HG03521 (cell line): ENCODE measurements around the gene ACOT13.
"Not testable (repeated sequence)": the region's sequence is repeated elsewhere in the genome, so short reads cannot be mapped to it uniquely, and the experiment has no call there.

Source experiments
- ATAC-seq: cut with Tn5 transposase; IDR thresholded peaks from one replicate; pipeline ENCODE4 v1.9.1; 2021; ENCODE audit warnings: mild to moderate bottlenecking, moderate library complexity; ENCODE audit not compliant: unreplicated experiment

ACOT13 gene

DNA sequence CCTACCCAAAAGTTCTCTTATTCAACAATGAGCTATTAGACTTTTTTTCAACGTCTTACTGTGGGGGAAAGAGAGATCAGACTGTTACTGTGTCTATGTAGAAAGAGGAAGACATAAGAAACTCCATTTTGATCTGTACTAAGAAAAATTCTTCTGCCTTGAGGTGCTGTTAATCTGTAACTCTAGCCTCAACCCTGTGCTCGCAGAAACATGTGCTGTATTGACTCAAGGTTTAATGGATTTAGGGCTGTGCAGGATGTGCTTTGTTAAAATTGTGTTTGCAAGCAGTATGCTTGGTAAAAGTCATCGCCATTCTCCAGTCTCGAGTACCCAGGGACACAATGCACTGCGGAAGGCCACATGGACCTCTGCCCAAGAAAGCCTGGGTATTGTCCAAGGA, 5.1 kb upstream of the ACOT13 start:
- ATAC-seq = not testable (repeated sequence)

DNA sequence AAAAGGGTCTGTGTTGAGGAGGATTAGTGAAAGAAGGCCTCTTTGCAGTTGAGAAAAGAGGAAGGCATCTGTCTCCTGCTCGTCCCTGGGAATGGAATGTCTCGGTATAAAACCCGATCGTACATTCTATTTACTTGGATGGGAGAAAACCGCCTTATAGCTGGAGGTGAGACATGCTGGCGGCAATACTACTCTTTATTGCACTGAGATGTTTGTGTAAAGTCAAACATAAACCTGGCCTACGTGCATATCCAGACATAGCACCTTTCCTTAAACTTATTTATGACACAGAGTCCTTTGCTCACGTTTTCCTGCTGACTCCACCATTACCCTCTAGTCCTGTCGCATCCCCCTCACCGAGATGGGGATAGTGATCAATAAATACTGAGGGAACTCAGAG, 4.6 kb upstream of the ACOT13 start:
- no peak for ATAC-seq

DNA sequence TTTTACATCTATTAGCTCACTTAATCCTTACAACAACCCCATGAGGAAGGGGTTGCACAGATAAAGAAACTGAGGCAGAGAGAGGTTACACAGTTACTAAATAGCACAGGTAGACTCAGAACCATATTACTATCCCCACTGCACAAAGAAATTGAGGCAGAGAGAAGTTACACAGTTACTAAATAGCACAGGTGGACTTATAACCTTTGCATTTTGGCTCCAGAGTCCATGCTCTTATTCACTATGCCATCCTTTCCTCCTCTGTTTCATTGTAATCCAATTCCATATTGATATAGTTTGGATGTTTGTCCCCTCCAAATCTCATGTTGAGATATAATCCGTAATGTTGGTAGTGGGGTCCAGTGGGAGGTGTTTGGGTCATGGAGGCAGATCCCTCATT, 3.7 kb upstream of the ACOT13 start:
- no peak for ATAC-seq

DNA sequence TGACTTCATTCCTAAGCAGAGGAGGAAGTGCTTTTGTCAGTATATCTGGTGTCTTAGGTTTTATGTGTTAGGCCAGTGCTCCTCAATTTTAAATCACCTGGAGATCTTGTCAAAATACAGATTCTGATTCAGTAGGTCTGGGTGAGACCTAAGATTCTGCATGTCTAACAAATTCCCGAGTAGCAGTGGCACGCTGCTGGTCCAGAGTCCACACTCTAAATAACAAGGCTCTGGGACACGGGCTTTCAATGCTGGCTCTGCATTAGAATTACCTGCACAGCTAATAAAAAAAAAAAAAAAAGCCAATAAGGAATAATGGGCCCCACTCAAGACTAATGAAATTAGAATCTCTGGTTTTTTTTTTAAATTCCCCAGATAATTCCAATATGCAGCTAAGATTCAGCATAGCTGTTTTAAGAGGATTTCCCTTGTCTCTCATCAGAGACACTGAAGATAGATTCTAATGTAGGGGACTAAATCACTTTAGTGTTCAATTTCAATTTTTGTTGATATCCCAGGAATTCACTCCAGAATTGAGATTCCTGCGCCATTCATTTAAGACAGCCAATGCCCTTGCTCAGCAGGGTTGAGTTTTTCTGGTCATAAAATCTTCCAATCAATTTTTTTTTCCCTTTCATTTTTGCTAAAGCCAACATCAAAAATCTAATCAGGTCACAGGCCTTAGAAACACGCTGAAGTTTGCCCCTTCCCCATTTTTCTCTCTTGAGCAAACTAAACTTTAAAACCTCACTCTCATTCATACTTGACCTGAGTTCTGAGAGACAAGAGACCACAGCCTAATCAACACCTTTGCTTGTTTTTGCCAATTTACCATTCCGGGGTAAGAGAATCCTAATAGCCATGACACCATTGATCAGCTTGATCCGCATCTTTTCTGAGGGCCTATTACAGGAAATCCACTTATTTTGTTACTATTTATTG, 2.6 kb upstream of the ACOT13 start:
- ATAC-seq = no peak

DNA sequence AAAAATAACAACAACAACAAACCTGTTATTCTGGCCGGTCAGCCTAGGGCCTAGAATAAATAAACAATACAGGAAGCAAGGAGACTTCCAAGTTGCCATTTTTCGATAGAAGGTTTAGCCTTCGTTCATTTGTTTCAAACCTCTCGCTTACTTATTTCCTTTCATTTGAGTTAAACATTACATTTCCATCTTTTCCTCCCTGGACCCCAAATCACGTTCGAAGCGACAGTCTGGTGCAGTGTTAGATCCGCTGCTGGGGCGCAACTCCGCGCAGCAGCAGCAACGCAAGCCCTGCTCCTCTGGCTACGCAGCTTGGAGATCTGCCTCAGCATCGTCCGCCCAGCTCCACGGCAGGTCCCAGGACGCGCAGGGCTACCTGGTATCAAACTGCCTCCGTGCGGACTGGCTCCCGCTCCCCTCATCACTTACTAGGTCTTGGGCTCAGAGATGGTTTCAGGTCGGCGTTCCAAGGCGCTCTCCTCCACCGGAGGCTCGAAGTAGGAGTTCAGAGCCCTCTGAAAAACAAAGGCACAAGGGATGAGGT, 708 bp upstream of the ACOT13 start:
- peak; percentile 34 for ATAC-seq

DNA sequence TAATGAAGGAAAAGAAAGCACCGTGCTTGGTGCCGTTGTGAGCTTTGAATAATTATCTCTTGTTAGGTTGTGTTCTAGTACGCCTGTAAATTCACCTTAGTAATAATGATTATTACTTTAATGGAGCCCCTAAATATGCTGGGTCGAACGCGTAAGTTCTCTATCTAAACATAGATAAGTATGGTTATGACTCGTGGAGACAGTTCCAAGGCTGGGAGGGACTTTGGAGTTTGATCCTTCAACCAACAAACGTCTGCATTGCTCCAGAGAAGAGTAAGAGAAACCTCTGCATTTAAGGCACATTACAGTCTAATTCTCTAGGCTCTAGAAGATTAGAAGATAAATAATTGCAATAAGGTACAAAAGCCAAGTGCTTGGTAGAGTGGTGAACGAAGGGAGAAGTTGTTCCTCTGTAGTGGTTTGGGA, 514 bp downstream of the ACOT13 start:
- ATAC-seq = no peak

DNA sequence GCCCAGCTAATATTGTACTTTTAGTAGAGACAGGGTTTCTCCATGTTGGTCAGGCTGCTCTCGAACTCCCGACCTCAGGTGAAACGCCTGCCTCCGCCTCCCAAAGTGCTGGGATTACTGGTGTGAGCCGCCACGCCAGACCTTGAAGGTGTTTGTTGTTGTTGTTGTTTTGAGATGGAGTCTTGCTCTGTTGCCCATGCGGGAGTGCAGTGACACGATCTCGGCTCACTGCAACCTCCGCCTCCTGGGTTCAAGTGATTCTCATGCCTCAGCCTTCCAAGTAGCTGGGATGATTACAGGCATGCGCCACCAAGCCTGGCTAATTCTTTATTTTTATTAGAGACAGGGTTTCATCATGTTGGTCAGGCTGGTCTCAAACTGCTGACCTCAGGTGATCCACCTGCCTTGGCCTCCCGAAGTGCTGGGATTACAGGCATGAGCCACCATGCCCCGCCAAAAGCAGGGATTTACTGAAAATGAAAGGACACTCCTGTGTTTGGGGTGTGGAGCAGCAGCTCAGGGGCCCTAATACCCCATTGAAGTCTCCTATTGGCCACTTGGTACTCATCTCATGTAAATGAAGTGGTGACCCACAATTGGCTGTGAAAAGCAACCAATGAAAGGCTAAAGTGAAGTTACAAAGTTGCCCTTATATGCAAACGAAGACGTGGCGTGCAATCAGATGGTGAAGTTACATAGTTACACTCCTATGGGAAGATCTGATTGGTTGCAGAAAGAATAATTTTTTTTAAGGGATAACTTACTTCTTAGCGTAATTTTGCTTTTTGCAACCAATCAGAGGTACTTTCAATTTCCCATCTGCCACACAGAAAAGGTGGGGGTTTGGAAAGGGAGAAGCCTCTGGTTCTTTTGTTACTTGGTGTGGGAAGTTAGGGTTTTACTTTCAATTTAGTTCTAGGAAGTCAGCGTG, 1.5 kb downstream of the ACOT13 start:
- ATAC-seq = not testable (repeated sequence)

DNA sequence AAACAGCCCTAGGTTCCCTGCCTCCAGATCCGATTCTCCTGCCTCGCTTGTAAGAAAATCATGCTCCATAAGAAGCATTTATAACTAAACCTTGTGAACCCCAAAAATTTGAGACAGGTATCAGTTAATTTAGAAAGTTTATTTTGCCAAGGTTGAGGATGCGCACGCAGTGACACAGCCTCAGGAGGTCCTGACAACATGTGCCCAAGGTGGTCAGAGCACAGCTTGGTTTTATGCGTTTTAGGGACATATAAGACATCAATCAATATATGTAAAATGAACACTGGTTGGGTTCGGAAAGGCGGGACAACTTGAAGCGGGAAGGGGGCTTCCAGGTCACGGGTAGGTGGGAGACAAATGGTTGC, 2.1 kb downstream of the ACOT13 start:
- no peak for ATAC-seq

DNA sequence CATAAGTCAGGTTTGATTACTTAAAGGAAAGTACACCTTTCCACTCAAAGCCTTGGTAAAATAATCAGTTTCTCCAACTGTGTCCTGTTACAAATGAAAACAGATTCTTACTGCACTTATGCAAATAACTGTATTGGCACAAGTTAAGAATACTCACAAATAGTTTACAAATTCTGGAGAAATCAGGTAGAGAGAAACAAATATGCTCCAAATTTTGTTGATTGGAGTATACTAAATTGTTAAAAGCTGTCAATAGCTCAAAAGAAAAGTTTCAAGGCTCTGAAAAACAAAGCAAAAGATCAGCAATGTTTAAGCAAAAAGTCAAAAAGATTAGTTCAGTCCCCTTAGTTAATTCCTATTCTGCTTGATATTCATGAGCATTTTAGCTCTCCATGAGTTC, 3.6 kb downstream of the ACOT13 start:
- ATAC-seq = not testable (repeated sequence)

DNA sequence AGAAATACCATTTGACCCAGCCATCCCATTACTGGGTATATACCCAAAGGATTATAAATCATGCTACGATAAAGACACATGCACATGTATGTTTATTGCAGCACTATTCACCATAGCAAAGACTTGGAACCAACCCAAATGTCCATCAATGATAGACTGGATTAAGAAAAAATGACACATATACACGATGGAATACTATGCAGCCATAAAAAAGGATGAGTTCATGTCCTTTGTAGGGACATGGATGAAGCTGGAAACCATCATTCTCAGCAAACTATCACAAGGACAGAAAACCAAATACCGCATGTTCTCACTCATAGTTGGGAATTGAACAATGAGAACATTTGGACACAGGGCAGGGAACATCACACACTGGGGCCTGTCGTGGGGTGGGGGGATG, 4.2 kb downstream of the ACOT13 start:
- ATAC-seq = not testable (repeated sequence)

DNA sequence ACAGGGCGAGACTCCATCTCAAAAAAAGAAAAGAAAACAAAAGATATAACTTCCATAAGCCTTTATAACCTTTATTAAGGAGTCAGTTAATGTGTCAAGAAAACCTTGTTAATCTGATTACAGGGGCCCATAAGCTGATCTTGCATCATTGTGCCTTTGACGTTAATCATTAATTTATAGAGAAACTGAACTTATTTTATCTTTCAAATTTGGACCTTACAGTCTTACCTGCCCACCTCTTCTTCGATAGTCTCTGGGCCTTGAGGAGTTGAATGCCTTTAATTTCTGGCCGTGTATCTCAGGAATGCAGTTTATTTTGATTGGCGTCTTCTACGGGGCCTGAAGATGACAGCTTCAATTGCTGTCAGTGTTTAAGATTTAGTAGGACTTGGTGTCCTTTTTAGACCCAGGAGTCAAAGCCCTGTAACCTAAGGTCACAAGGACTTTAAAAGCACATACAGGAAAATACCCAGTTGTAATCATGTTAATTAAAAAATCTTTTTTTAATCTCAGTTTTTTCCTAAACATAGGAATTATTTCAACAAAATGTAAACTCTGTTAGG, 5.8 kb downstream of the ACOT13 start:
- ATAC-seq = no peak

DNA sequence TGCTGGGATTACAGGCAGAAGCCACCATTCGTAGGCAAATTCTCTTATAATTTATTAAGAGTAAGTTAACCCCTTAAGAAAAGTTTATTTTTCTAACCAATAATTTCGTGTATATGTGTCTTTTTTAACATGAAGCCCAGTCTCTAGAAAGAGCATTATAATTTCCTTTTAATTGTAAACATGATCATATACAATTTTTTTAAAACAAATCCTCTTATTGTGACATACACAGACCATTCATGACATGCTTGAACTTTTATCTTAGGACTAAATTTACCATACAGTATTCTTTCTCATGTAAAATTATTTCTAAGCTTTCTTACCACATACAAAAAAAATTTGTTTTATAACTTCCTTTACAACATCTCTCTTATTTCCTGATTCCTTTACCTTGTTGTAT, 6.7 kb downstream of the ACOT13 start:
- ATAC-seq = no peak

DNA sequence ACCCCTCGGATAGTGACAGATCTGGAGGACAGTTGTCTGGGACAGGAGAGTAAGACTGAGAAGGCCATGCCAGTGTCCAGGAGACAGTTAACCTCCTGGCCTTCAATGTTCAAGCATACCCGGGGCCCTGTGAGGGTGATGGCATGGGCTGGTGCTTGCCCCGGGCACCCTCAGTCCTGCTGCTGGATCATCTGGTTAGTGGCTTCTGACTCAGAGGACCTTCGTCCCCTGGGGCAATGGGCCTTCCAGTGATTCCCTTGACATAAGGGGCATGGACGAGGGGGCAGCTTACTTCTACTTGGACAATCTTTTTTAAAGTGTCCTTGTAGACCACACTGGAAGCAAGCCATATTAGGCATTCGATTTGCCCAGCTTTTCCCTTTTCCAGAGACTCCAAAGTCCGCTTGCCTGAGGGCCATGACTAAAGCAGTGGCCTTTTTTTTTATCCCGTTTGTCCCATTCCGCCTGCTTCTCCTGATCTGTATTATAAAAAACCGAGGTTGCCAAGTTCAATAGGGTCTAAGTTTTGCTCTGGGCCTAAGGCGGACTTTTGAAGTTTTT, 12.0 kb downstream of the ACOT13 start:
- not testable (repeated sequence) for ATAC-seq

DNA sequence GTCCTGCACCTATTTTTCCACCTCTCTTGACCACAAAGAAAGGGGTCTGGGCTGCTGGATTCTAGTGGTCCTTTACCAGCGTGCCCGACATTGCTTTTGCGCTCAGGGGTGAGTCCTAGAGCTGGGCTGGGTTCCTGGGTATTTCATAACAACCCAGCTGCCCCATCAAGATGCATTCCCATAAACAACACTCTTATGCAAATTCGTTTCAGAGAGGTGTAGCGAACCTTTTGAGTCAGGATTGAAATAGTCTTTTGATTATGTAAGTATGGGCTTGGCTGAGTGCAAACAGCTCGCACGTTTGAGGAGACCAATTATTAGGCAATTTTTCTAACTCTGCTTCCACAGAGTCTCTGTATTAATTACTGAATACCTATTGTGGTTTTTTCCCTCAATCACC, 13.7 kb downstream of the ACOT13 start:
- no peak for ATAC-seq

DNA sequence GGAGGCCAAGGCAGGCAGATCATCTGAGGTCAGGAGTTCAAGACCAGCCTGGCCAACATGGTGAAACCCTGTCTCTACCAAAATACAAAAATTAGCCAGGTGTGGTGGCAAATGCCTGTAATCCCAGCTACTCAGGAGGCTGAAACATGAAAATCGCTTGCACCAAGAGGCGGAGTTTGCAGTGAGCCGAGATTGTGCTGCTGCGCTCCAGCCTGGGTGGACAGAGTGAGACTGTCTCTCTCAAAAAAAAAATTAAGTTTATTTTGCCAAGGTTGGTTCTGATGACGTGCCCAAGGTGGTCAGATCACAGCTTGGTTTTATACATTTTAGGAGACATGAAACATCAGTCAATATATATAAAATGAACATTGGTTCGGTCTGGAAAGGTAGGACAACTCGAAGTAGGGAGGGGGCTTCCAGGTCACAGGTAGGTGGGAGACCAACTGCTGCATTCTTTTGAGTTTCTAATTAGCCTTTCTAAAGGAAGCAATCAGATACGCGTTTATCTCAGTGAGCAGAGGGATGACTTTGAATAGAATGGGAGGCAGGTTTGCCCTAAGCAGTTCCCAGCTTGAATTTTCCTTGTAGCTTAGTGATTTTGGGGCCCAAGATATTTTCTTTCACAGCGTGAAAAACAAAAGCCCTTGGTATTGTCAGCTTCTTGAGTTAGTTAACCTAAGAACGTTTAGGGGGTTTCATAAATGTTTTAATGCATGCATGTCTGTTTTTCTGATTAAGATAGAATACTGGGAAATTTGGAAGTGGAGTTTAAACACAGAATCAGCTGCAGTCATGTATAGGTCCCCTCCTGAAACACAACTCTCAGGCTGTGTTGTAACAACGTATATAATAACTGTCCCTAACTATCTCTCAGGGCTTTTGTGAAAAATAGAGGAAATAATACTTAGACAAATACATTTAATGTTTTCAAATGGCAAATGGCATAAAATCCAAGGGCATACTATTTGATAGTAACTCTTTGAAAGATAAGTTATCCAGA, 16.7 kb downstream of the ACOT13 start:
- no peak for ATAC-seq

DNA sequence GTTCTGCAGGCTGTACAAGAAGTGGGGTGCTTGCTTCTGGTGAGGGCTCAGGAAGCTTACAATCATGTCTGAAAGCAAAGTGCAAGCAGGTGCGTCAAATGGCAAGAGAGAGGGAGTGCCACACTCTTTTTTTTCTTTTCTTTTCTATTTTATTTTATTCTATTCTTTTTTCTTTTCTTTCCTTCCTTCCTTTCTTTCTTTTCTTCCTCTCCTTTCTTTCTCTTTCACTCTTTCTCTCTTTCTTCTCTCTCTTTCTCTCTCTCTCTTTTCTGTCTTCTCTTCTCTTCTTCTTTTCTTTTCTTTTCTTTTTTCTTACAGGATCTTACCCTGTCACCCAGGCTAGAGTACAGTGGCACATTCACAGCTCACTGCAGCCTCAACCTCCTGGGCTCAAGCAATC, 19.5 kb downstream of the ACOT13 start:
- ATAC-seq = no peak

DNA sequence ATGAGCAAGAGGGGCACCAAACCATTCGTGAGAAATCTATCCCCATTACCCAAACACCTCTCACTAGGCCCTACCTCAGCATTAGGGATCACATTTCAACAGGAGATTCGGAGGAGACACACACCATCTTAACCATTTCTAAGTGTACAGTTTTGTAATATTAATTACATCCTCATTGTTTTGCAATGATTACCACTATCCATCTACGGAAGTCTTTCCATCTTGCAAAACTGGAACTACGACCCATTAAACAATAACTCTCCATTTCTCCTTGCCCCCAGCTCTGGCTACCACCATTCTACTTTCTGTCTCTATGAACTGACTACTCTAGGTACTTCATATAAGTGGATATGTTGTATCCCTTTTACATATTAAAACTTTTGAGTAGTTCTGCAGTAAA, 20.1 kb downstream of the ACOT13 start:
- ATAC-seq = no peak

DNA sequence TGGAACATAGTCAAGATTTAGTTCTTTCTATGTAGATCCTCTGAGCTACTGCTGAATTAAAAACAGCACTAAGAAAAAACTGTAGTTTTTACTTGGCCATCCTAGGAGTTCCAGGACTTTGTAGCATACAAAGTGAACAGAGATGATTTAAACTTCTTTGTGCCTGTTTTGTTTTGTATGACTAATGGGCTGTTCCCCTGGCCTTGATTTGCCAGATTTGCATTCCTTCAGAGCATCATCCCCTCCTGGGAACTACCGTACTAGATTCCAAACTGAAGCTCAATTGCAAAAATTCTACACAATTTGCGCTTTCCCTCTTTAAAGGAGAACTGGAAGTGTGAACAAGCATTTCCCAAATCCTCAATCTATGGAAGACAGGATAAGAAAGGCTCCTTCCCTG, 23.1 kb downstream of the ACOT13 start:
- no peak for ATAC-seq

DNA sequence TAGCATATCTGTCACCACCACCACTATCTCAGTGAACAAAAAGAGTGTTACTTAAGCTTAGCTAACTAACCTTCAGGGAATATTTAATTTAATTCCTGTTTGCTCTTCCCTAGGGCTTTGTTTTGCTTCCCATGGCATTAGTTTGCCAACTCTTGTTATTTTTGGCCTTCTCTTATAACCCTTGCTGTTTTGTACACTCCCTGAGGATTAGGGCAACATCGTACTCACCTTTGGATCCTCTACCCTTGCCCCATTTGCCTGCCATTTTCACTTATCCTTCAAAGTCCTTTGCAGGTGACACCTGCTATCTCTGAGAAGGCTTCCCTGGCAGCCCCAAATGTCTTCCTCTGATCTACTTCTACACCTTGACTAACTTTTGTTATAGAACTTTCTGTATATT, 23.7 kb downstream of the ACOT13 start:
- ATAC-seq = no peak

DNA sequence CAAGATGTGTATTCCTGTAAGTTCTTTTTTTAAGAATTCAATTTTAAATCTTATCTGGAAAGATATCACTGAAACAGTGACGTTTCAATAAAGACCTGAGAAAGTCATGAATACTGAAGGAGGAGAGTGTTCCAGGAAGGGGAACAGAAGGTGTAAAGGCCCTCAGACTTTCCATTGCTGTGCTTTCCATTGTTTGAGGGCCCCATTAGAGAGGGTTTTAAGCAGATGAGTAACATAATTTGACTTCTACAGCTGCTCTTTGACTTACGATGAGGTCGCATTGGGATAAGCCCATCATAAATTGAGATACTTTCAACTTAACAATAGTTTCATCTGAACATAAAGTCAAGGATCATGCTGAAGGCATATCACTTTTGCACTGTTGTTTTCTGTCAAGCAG, 24.7 kb downstream of the ACOT13 start:
- ATAC-seq = no peak
